ENCODE measurements around the gene RBP2.

DNA sequence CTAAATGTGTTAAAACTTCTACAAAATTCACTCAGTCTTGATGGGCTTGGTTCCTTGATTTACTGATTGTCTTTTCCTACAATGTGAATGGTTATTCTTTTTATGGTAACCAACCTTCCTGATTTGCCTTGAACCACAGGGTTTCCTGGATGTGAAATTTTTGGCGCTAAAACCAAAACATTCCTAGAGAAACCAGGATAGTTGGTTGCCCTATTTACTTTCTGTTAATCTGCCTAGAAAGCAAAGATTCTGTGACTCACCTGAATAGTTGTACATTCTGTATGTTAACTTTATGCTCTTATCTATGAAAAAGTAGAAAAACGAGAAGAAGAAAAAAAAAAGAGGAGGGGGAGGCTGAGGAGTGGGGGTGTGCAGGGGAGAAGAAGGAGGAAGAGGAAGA lies 23.2 kb upstream of the RBP2 start:
- TF ChIP-seq CTCF (IDR thresholded peaks at IDR 0.05) (no peak), ZFX (IDR thresholded peaks at IDR 0.05; ENCODE audit: borderline replicate concordance) (no peak)
